CD8-positive, alpha-beta memory T cell (primary cell): Measurements from ENCODE around the gene NYAP2. TPM values are rescaled to one million over a fixed set of nuclear protein-coding genes. Genes with fewer than 3 reads are reported as not detected.

Experiments
- CTCF ChIA-PET: fragments of 350-600 bp; sonication (Branson Sonifier 250); formaldehyde crosslinking; loops from one replicate; lab custom pipeline; 2021; ENCODE audit warnings: antibody characterized with exemption; lab: Charles Lee
- POLR2A ChIA-PET: fragments of 350-600 bp; sonication (Branson Sonifier 250); formaldehyde crosslinking; loops from one replicate; lab custom pipeline; 2021; ENCODE audit warnings: antibody characterized with exemption; lab: Charles Lee
- DNase-seq, 5 donors: peaks; one replicate each; pipeline versions ENCODE4 v3.0.0 to v3.0.0-alpha.2; 2020 to 2022; ENCODE audit warnings: mixed read lengths in 1 of 5
- H3K27ac ChIP-seq: one replicate; pipeline ENCODE4 v1.7.0; 2013; ENCODE audit warnings: low read depth, mild to moderate bottlenecking, low read length, moderate library complexity
- H3K27me3 ChIP-seq: 2 replicates; pipeline ENCODE4 v1.7.0; 2013; ENCODE audit warnings: low read length, mild to moderate bottlenecking; ENCODE audit not compliant: insufficient read depth, poor library complexity, severe bottlenecking
- H3K36me3 ChIP-seq: 2 replicates; pipeline ENCODE4 v1.7.0; 2013; ENCODE audit warnings: mild to moderate bottlenecking, low read length, moderate library complexity; ENCODE audit not compliant: insufficient read depth
- H3K4me1 ChIP-seq: 2 replicates; pipeline ENCODE4 v1.7.0; 2013; ENCODE audit warnings: mild to moderate bottlenecking, low read length, moderate library complexity; ENCODE audit not compliant: insufficient read depth
- H3K4me3 ChIP-seq: 2 replicates; pipeline ENCODE4 v1.7.0; 2013; ENCODE audit warnings: mild to moderate bottlenecking, low read length
- H3K9me3 ChIP-seq: 2 replicates; pipeline ENCODE4 v1.7.0; 2013; ENCODE audit warnings: mild to moderate bottlenecking, low read length
- H3K27ac Mint-ChIP-seq, 8 donors: one replicate each; pipeline ENCODE4 v1.8.0; 2020 to 2021; ENCODE audit warnings: mixed read lengths in 8 of 8, mild to moderate bottlenecking in 6 of 8, inconsistent platforms in 3 of 8, moderate library complexity in 3 of 8
- H3K27me3 Mint-ChIP-seq, 2 donors: one replicate each; pipeline ENCODE4 v1.8.0; 2020 to 2021; ENCODE audit warnings: mixed read lengths in 2 of 2, mild to moderate bottlenecking in 1 of 2, moderate library complexity in 1 of 2
- H3K36me3 Mint-ChIP-seq, 3 donors: one replicate each; pipeline ENCODE4 v1.8.0; 2020 to 2021; ENCODE audit warnings: mixed read lengths in 3 of 3, inconsistent platforms in 1 of 3, mild to moderate bottlenecking in 1 of 3
- H3K4me1 Mint-ChIP-seq, 3 donors: one replicate each; pipeline ENCODE4 v1.8.0; 2020 to 2021; ENCODE audit warnings: mixed read lengths in 3 of 3, inconsistent platforms in 1 of 3, mild to moderate bottlenecking in 1 of 3
- H3K4me3 Mint-ChIP-seq, 7 donors: one replicate each; pipeline ENCODE4 v1.8.0; 2020 to 2021; ENCODE audit warnings: mixed read lengths in 7 of 7, mild to moderate bottlenecking in 6 of 7, moderate library complexity in 4 of 7, inconsistent platforms in 2 of 7
- H3K9me3 Mint-ChIP-seq, 5 donors: one replicate each; pipeline ENCODE4 v1.8.0; 2020 to 2022; ENCODE audit warnings: mixed read lengths in 5 of 5, mild to moderate bottlenecking in 3 of 5, moderate library complexity in 2 of 5, inconsistent platforms in 1 of 5
- polyA plus RNA-seq: library from polyadenylated mRNA; unstranded; fragments of 300-500 nt; fragmentation: Illumina TruSeq; gene quantifications from one replicate; pipeline ENCODE4 v1.2.3, GENCODE V29; 2021
- total RNA-seq, 2 experiments: library from RNA; stranded (reverse); gene quantifications; one replicate each; pipeline ENCODE4 v1.2.3, GENCODE V29; 2021

NYAP2 gene
- total and polyA plus RNA-seq, 3 experiments from 2014 or later: not detected

DNA sequence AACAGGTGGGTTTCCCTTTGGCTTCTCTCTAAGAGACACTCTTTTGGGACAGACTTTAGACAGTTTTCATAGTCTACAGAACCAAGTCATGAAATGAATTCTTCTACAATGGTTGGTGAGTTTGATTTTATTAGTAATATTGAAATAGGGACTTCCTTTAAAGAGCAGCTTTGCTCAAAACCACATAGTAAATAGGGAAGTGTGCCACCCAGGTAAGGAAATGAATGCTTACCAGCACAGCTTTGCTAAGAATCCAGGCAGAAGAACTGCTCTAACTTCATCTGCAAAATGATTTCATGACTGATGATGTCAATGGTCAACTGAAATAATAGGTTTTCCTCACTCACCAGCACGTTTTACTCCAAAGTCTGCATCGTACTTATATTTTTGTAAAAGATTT, 89.2 kb downstream of the NYAP2 start:
- H3K4me3 Mint-ChIP-seq: no peak overlapping the region
- no peaks in the 10 kb centered on the region for H3K4me1 ChIP-seq
- no peaks in the 10 kb centered on the region for H3K4me1 Mint-ChIP-seq
- no peaks in the 10 kb centered on the region for H3K9me3 ChIP-seq
- DNase-seq: no peak
- no peak overlapping the region for H3K27ac Mint-ChIP-seq
- H3K9me3 Mint-ChIP-seq: no peaks in the 10 kb centered on the region
- ChIA-PET CTCF (no interaction called here), POLR2A (no interaction called here)
- H3K36me3 Mint-ChIP-seq: no peaks in the 10 kb centered on the region
- no peak overlapping the region for H3K4me3 ChIP-seq
- H3K36me3 ChIP-seq: no peaks in the 10 kb centered on the region
- H3K27me3 Mint-ChIP-seq: peaks cover 5 to 8% of the 10 kb centered on the region in 2 donors
- no peaks in the 10 kb centered on the region for H3K27me3 ChIP-seq
- no peak overlapping the region for H3K27ac ChIP-seq

DNA sequence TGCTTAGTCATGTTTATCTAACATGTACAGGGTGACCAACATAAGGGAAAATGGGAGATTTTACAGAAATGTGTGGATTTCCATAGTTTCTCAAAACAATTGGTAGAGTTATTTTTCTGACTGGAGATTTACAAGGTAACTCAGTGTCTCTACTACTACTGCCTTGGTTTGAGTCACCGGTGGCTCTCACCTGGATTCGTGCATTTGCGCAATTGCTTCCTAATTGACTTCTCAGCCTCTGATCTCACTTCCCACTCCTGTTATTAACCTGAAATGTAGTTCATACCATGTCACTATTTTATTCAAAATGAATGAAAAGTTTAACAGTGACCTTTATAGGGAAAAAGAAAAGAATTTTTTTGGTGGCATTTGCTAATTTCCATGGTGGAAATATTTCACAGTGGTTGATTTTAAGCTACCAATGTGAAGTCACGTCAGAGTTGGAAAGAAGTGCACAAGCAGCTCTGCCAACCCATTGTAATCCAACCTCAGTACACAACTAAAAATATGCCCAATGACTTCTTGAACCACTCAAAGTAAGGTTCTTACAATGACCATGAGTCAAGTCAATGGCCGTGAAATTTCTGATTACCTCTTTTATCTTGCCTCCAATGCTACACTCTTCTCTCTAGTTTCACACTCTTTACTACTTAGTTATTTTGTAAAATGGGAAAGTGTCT, 94.0 kb downstream of the NYAP2 start:
- no peak for DNase-seq
- no peaks in the 10 kb centered on the region for H3K36me3 ChIP-seq
- Mint-ChIP-seq H3K27ac (no peak overlapping the region), H3K27me3 (peaks cover 0 to 6% of the 10 kb centered on the region in 2 donors), H3K9me3 (no peaks in the 10 kb centered on the region), H3K4me1 (no peaks in the 10 kb centered on the region), H3K4me3 (no peak overlapping the region), H3K36me3 (no peaks in the 10 kb centered on the region)
- no peak overlapping the region for H3K4me3 ChIP-seq
- ChIA-PET CTCF (no interaction called here), POLR2A (no interaction called here)
- no peaks in the 10 kb centered on the region for H3K9me3 ChIP-seq
- H3K27me3 ChIP-seq: no peaks in the 10 kb centered on the region
- H3K4me1 ChIP-seq: no peaks in the 10 kb centered on the region
- H3K27ac ChIP-seq: no peak overlapping the region

DNA sequence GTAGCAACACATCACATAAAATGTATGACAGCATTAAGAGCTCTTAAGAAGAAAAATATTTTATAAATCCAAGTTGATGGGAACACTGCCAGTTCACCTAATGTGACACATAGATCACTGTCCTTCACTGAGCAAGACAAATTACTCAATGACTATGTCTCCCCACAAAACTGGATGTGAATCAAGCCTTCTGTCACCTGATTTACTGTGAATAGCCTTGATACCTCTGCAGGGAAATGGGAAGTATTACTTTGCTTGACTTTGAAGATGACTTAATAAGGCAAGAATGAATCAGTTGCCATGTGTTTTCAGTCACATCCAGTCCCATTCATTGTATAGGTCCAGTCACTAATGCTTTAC, 94.6 kb downstream of the NYAP2 start:
- Histone ChIP-seq H3K4me1 (no peaks in the 10 kb centered on the region), H3K9me3 (no peaks in the 10 kb centered on the region), H3K4me3 (no peak overlapping the region), H3K27ac (no peak overlapping the region), H3K36me3 (no peaks in the 10 kb centered on the region), H3K27me3 (no peaks in the 10 kb centered on the region)
- H3K27ac Mint-ChIP-seq: no peak overlapping the region
- no peak overlapping the region for H3K4me3 Mint-ChIP-seq
- H3K27me3 Mint-ChIP-seq: peaks cover 2 to 11% of the 10 kb centered on the region in 2 donors
- ChIA-PET POLR2A (no interaction called here), CTCF (no interaction called here)
- no peaks in the 10 kb centered on the region for H3K4me1 Mint-ChIP-seq
- no peaks in the 10 kb centered on the region for H3K9me3 Mint-ChIP-seq
- no peak for DNase-seq
- no peaks in the 10 kb centered on the region for H3K36me3 Mint-ChIP-seq

DNA sequence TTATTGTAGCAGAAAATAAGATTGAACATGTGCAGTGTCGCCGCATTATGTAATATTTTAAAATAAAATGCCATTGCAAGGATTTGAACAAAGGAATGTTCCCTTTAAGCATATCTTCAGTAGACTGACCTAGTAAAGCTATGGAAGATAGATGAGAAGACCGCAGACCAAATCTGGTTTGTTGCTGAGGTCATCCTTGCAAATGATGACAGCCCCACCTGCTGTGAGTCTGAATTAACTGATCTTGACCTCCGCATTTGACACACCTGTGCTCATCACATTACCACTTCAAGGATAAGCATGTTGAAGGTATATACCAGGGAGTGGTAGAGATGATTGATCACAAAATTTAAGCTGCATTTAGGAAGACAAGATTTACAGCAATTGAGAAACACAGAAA, 96.2 kb downstream of the NYAP2 start:
- Mint-ChIP-seq H3K27ac (no peak overlapping the region), H3K4me3 (no peak overlapping the region), H3K27me3 (peaks cover 2 to 22% of the 10 kb centered on the region in 2 donors), H3K36me3 (no peaks in the 10 kb centered on the region), H3K4me1 (no peaks in the 10 kb centered on the region), H3K9me3 (no peaks in the 10 kb centered on the region)
- H3K4me1 ChIP-seq: no peaks in the 10 kb centered on the region
- ChIA-PET CTCF (no interaction called here), POLR2A (no interaction called here)
- no peak overlapping the region for H3K4me3 ChIP-seq
- no peak for DNase-seq
- no peaks in the 10 kb centered on the region for H3K9me3 ChIP-seq
- no peaks in the 10 kb centered on the region for H3K36me3 ChIP-seq
- H3K27ac ChIP-seq: no peak overlapping the region
- H3K27me3 ChIP-seq: no peaks in the 10 kb centered on the region

DNA sequence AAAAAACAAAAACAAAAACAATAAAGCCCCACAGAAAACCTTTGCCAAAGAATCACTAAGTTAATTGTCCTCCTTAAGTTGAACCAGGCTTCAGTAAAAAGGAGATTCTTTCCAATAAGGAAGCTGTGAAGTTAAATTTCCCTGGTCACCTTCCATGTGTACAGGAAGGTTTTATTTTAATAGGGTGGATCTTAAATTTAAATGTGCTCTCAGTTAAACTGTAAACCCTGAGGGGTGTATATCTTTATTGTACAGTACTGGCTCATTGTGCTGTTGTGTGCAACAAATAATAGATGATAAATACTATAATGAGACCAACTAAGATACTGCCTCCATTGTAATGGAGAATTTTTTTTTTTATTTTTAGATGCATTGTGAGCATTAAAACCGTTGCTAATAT, 97.1 kb downstream of the NYAP2 start:
- Mint-ChIP-seq H3K4me1 (no peaks in the 10 kb centered on the region), H3K9me3 (no peaks in the 10 kb centered on the region), H3K27me3 (peaks cover 2 to 22% of the 10 kb centered on the region in 2 donors), H3K4me3 (no peak overlapping the region), H3K27ac (no peak overlapping the region), H3K36me3 (no peaks in the 10 kb centered on the region)
- Histone ChIP-seq H3K36me3 (no peaks in the 10 kb centered on the region), H3K27me3 (no peaks in the 10 kb centered on the region), H3K9me3 (no peaks in the 10 kb centered on the region), H3K27ac (no peak overlapping the region), H3K4me3 (no peak overlapping the region), H3K4me1 (no peaks in the 10 kb centered on the region)
- CTCF ChIA-PET: no interaction called here
- POLR2A ChIA-PET: no interaction called here
- DNase-seq: no peak

DNA sequence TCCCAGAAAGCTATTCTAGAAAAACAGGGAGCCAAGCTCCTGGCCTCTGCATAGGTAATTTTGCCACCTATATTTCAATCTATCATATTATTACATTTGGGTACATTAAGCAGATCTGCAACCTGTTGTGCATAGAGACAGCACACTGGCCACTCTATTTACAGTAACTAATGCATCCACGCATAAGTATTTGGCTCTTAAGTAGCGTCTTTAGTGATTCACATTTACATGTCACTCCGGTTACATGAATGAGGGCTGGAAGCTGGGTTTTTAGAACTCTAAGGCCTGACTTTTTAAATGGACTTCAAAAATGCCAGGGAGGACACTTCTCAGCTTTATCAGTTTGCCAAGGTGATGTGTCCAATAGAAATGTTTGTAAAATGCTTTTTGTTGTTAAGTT, 97.7 kb downstream of the NYAP2 start:
- Histone ChIP-seq H3K9me3 (no peaks in the 10 kb centered on the region), H3K4me3 (no peak overlapping the region), H3K27me3 (no peaks in the 10 kb centered on the region), H3K36me3 (no peaks in the 10 kb centered on the region), H3K4me1 (no peaks in the 10 kb centered on the region), H3K27ac (no peak overlapping the region)
- Mint-ChIP-seq H3K9me3 (no peaks in the 10 kb centered on the region), H3K4me3 (no peak overlapping the region), H3K27ac (no peak overlapping the region), H3K36me3 (no peaks in the 10 kb centered on the region), H3K4me1 (no peaks in the 10 kb centered on the region), H3K27me3 (peaks cover 7 to 22% of the 10 kb centered on the region in 2 donors)
- ChIA-PET CTCF (no interaction called here), POLR2A (no interaction called here)
- no peak for DNase-seq

DNA sequence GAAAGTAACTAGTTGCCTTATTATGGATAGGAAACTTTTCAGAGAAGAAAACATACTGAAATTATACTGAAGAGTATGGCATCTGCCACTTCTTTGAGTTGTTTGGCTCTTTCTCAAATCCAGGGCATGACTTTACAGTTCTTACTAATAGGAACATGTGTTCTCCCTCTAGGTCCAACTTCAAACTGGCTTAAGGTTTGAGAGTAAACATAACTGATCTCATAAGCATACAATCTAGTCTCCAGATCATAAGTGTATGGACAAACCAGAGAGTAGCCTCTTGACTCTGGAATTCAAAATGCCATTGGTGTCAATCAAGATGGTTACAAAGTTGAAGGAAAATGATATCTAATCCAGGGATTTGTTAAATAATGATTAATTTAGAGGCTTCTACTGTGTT, 101.5 kb downstream of the NYAP2 start:
- H3K9me3 Mint-ChIP-seq: no peaks in the 10 kb centered on the region
- H3K27ac ChIP-seq: no peak overlapping the region
- H3K4me1 ChIP-seq: no peaks in the 10 kb centered on the region
- H3K27me3 ChIP-seq: no peaks in the 10 kb centered on the region
- ChIA-PET CTCF (no interaction called here), POLR2A (no interaction called here)
- H3K9me3 ChIP-seq: no peaks in the 10 kb centered on the region
- no peak overlapping the region for H3K4me3 ChIP-seq
- no peak overlapping the region for H3K4me3 Mint-ChIP-seq
- no peak overlapping the region for H3K27ac Mint-ChIP-seq
- no peaks in the 10 kb centered on the region for H3K36me3 Mint-ChIP-seq
- DNase-seq: no peak
- no peaks in the 10 kb centered on the region for H3K4me1 Mint-ChIP-seq
- no peaks in the 10 kb centered on the region for H3K36me3 ChIP-seq
- peaks cover 9 to 22% of the 10 kb centered on the region in 2 donors for H3K27me3 Mint-ChIP-seq

DNA sequence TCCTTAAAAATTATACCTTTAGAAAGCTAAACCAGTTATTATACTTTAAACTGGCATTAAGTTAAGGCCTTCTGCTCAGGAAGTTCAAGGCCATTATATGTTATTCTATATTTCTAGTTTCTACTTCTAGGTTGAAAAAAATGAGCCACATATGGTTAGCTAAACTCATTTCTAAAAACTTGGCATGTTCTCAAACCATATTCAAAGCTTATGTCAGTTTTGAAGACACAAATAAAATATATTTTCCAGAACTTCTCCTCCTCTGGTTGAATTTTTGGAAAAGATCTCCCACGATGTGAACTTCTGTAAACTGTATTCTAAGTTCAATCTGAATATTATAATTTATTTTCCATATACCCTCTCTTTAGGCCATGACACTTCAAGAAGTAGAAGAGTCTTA, 103.5 kb downstream of the NYAP2 start:
- Mint-ChIP-seq H3K4me1 (no peaks in the 10 kb centered on the region), H3K27ac (no peak overlapping the region), H3K36me3 (no peaks in the 10 kb centered on the region), H3K27me3 (peaks cover 13 to 22% of the 10 kb centered on the region in 2 donors), H3K4me3 (no peak overlapping the region), H3K9me3 (no peaks in the 10 kb centered on the region)
- Histone ChIP-seq H3K36me3 (no peaks in the 10 kb centered on the region), H3K4me1 (no peaks in the 10 kb centered on the region), H3K4me3 (no peak overlapping the region), H3K9me3 (no peaks in the 10 kb centered on the region), H3K27ac (no peak overlapping the region), H3K27me3 (no peaks in the 10 kb centered on the region)
- no peak for DNase-seq
- POLR2A ChIA-PET: no interaction called here
- CTCF ChIA-PET: no interaction called here

DNA sequence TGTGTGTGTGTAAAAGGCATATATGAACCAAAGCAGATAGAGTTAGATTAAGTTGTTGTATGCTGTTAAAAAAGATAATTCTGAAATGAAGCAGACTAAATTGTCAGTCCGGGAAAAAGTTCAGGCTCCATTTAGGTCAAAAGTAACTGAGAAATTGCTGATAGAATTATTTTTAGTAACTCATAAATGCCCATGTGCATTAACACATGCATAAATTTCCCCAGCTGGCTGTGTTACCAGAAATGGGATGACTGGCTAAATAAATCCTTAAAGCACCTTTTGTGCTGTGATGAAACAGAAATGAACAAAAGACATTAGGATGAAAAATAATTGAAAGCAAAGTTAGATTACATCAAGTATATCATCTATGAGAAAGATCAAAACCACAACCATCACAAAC, 111.3 kb downstream of the NYAP2 start:
- H3K27ac ChIP-seq: no peak overlapping the region
- no peaks in the 10 kb centered on the region for H3K4me1 ChIP-seq
- Mint-ChIP-seq H3K4me1 (no peaks in the 10 kb centered on the region), H3K27ac (no peak overlapping the region), H3K9me3 (no peaks in the 10 kb centered on the region), H3K4me3 (no peak overlapping the region), H3K27me3 (peaks cover 5 to 11% of the 10 kb centered on the region in 2 donors), H3K36me3 (no peaks in the 10 kb centered on the region)
- POLR2A ChIA-PET: no interaction called here
- no peaks in the 10 kb centered on the region for H3K9me3 ChIP-seq
- no peak overlapping the region for H3K4me3 ChIP-seq
- CTCF ChIA-PET: no interaction called here
- no peaks in the 10 kb centered on the region for H3K27me3 ChIP-seq
- H3K36me3 ChIP-seq: no peaks in the 10 kb centered on the region
- DNase-seq: no peak
